ENCODE measurements around the gene ZNF346.
A peak's percentile ranks its signal among the peaks of the same experiment; 100 is the strongest.

The ZNF346 gene

DNA sequence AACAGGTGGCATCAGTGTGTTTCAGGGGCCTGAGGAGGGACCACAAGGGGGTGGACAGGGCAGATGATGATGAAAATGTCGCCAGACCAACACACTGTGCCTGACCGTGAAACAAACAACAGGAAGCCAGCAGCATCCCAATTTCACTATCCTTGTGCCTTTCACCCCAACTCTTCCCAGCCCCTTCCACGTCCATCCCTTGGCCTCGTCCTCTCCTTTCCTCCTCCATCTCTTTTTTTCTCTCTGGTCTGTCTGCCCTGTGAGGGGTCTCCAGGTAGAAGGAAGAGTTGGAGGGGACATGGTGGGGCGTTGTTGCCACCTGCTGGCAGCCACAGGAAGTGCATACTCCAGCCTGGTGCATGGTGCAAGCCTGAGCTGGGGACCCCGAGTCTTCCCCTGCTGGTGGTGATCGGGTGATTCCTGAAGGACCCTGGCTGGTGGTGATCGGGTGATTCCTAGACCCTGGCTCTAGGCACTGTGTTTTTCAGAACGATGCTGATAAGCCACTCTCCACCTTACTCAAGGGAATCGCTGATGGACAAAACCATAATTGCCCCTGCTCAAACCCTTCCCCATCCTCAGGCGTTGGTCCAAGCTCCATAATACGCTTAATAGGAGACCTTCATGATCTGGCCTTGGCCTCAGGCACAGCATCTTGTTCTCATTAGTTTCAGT lies 89.4 kb downstream of the ZNF346 start:
- peak; percentile 97 for TF ChIP-seq CTCF (IDR thresholded peaks at IDR 0.05; ENCODE audit: borderline replicate concordance, insufficient read depth, low read depth, low read length)

GRCh38 chr5:177112589-177113220 lies 90.2 kb downstream of the ZNF346 start:
- H3K4me3 ChIP-seq (ENCODE audit: low read depth, low read length), result no peak overlapping the region
- no peak for TF ChIP-seq CTCF (IDR thresholded peaks at IDR 0.05; ENCODE audit: borderline replicate concordance, insufficient read depth, low read depth, low read length)

More for the DNA sequence above, 89.4 kb downstream of the ZNF346 start:
- no peak overlapping the region for H3K4me3 ChIP-seq (ENCODE audit: low read depth, low read length)

DNA sequence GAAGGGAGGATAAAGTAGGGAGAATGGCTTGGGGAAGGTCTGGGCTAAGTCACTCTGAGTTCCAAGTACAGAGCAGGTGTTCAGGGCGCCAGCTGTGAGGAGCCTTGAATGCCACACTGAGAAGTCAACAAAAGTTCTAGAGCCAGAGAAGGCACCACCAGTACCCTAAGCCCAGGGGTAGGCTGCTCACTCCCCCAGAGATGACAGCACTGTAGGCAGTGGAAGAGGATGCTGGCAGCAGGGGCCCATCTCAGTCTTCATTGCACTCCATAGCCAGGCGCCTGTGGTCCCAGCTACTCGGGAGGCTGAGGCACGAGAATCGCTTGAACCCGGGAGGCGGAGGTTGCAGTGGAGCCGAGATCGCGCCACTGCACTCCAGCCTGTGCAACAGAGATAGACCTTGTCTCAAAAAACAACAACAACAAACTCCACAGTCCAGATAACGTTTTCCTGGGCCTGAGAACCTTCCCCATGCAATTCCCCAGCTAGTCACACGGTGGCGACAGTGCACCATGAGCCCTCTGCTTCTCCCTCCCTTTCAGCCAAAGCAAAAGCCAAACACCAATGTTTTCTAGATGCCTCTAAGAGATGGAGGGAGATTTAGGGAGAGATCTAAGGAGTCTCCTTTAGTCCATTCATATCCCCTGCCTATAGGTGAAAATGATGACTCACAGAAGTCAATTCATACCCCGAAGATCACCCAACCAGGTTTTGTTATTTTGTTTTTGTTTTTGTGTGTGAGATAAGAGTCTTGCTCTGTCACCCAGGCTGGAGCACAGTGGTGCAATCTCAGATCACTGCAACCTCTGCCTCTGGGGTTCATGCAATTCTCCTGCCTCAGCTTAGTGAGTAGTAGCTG lies 91.3 kb downstream of the ZNF346 start:
- peak; percentile 99 for TF ChIP-seq CTCF (IDR thresholded peaks at IDR 0.05; ENCODE audit: borderline replicate concordance, insufficient read depth, low read depth, low read length)
- H3K4me3 ChIP-seq (ENCODE audit: low read depth, low read length), result no peak overlapping the region

DNA sequence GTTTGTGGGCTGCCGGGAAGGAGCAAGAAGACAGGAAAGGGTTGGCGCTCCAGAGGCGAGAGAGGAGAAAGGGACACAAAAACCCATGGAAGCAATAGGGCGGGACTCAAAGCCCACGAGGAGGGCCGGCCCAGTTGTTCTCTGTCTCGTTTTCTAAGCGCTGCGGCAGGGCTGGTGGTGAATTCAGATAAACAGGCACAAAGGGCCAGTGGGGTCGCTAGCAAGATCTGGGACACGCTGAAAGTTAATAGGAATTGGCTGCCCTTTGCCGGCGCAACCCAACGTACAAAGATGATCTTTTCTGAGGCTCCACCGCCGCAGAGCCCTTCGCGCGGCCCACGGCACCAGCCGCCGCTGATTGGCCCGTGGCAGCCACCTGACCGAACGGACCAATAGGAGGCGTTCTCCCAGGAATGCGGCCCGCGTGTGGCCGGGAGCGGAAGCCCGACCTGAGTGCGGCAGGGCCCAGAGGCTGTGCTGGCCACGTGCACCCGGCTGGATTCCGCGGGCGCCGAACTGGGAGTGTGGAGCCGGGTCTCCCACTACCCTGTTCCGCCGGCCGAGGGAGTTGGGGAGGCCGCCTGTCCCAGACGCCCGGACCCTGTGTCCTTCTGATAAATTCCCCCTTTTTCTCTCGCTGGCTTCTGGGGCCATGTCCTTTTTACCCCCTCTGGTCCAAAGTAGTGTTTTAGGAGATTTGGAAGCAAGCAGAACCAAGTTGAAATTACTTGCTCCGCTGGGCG lies 94.3 kb downstream of the ZNF346 start:
- TF ChIP-seq CTCF (IDR thresholded peaks at IDR 0.05; ENCODE audit: borderline replicate concordance, insufficient read depth, low read depth, low read length), result no peak
- H3K4me3 ChIP-seq (ENCODE audit: low read depth, low read length), result no peak overlapping the region

- no peak overlapping the region for H3K4me3 ChIP-seq (ENCODE audit: low read depth, low read length)
- TF ChIP-seq CTCF (IDR thresholded peaks at IDR 0.05; ENCODE audit: borderline replicate concordance, insufficient read depth, low read depth, low read length), result no peak
Measured at GRCh38 chr5:177117441-177118045, 95.0 kb downstream of the ZNF346 start.

GRCh38 chr5:177122566-177122965 lies 100.1 kb downstream of the ZNF346 start:
- TF ChIP-seq CTCF (IDR thresholded peaks at IDR 0.05; ENCODE audit: borderline replicate concordance, insufficient read depth, low read depth, low read length), result no peak
- no peak overlapping the region for H3K4me3 ChIP-seq (ENCODE audit: low read depth, low read length)
